IMR-90 (cell line): ENCODE results near the gene PCSK5. TPM values are rescaled to one million over a fixed set of nuclear protein-coding genes. Genes with fewer than 3 reads are reported as not detected.
A peak's percentile ranks its signal among the peaks of the same experiment; 100 is the strongest.

Experiments
- ATAC-seq: fragments of 200-7000 bp; cut with Tn5 transposase; 2 replicates; pipeline ENCODE4 v1.9.1; 2020; ENCODE audit warnings: low read depth, mild to moderate bottlenecking, moderate library complexity
- BruUV-seq: library from RNA; stranded (reverse); fragments of 400-500 nt; replicated peaks from 2 replicates; lab custom pipeline; 2021; lab: Mats Ljungman, UMichigan
- CTCF ChIA-PET: fragments of 300-600 bp; formaldehyde crosslinking; extraction: SDS; loops from one replicate; lab custom pipeline; 2021; ENCODE audit warnings: antibody characterized with exemption; lab: Yijun Ruan, JAX
- POLR2A ChIA-PET: fragments of 300-600 bp; sonication (Branson Sonifier 250); formaldehyde crosslinking; loops from one replicate; lab custom pipeline; 2022; ENCODE audit warnings: antibody characterized with exemption; ENCODE audit not compliant: unreplicated experiment; lab: Charles Lee
- DNase-seq: peaks from one replicate; pipeline ENCODE4 v3.0.0; 2013
- H2AFZ ChIP-seq: replicated peaks from 2 replicates; pipeline ENCODE3; 2013; ENCODE audit warnings: low read length, mild to moderate bottlenecking; ENCODE audit not compliant: poor library complexity
- H2AK5ac ChIP-seq: 2 replicates; pipeline ENCODE4 v1.6.1; 2013; ENCODE audit warnings: low read depth, low read length, inconsistent platforms
- H2AK9ac ChIP-seq: replicated peaks from 2 replicates; pipeline ENCODE3; 2013; ENCODE audit warnings: mild to moderate bottlenecking, low read depth, low read length, moderate library complexity; ENCODE audit not compliant: poor library complexity
- H2BK120ac ChIP-seq: 2 replicates; pipeline ENCODE4 v1.6.1; 2013; ENCODE audit warnings: low read depth, low read length, inconsistent platforms
- H2BK15ac ChIP-seq: 3 replicates; pipeline ENCODE4 v1.6.1; 2013; ENCODE audit warnings: low read depth, low read length, inconsistent platforms
- H2BK20ac ChIP-seq: 2 replicates; pipeline ENCODE4 v1.6.1; 2013; ENCODE audit warnings: low read depth, mild to moderate bottlenecking, inconsistent platforms, low read length, moderate library complexity
- H2BK5ac ChIP-seq: 2 replicates; pipeline ENCODE4 v1.6.1; 2013; ENCODE audit warnings: mild to moderate bottlenecking, low read depth, low read length, inconsistent platforms; ENCODE audit not compliant: poor library complexity, severe bottlenecking
- H3K14ac ChIP-seq: replicated peaks from 2 replicates; pipeline ENCODE4 v1.6.1; 2013; ENCODE audit warnings: low read depth, low read length, inconsistent platforms
- H3K18ac ChIP-seq: 2 replicates; pipeline ENCODE4 v1.6.1; 2013; ENCODE audit warnings: low read depth, low read length, control low read depth
- H3K23ac ChIP-seq: 2 replicates; pipeline ENCODE4 v1.6.1; 2013; ENCODE audit warnings: low read depth, low read length, inconsistent platforms
- H3K27ac ChIP-seq: 2 replicates; pipeline ENCODE4 v1.5.1; 2013; ENCODE audit warnings: mild to moderate bottlenecking, control low read depth, low read length; ENCODE audit not compliant: insufficient read depth
- H3K27me3 ChIP-seq: 2 replicates; pipeline ENCODE4 v1.6.1; 2013; ENCODE audit warnings: low read length; ENCODE audit not compliant: control insufficient read depth, insufficient read depth
- H3K36me3 ChIP-seq: 2 replicates; pipeline ENCODE4 v1.6.1; 2013; ENCODE audit warnings: low read length, mixed read lengths; ENCODE audit not compliant: control insufficient read depth, insufficient read depth
- H3K4ac ChIP-seq: 2 replicates; pipeline ENCODE4 v1.6.1; 2013; ENCODE audit warnings: low read depth, low read length, inconsistent platforms
- H3K4me1 ChIP-seq: 2 replicates; pipeline ENCODE4 v1.6.1; 2013; ENCODE audit warnings: low read length, mixed read lengths; ENCODE audit not compliant: control insufficient read depth, insufficient read depth
- H3K4me2 ChIP-seq: 2 replicates; pipeline ENCODE4 v1.6.1; 2013; ENCODE audit warnings: low read depth, mild to moderate bottlenecking, control low read depth, low read length, moderate library complexity
- H3K4me3 ChIP-seq: 2 replicates; pipeline ENCODE4 v1.5.1; 2013; ENCODE audit warnings: low read depth, mild to moderate bottlenecking, control low read depth, low read length, moderate library complexity; ENCODE audit not compliant: insufficient read depth
- H3K56ac ChIP-seq: 2 replicates; pipeline ENCODE4 v1.6.1; 2013; ENCODE audit warnings: low read length, inconsistent platforms; ENCODE audit not compliant: insufficient read depth; ENCODE audit errors: extremely low read depth
- H3K79me1 ChIP-seq, 2 experiments: 2 replicates each; pipeline ENCODE4 v1.6.1; 2013; ENCODE audit warnings: low read length in 2 of 2, inconsistent platforms in 1 of 2, low read depth in 1 of 2
- H3K9ac ChIP-seq: 2 replicates; pipeline ENCODE4 v1.6.1; 2013; ENCODE audit warnings: low read depth, low read length, control low read depth
- H3K9me1 ChIP-seq: 2 replicates; pipeline ENCODE4 v1.6.1; 2013; ENCODE audit warnings: low read length, inconsistent platforms; ENCODE audit not compliant: insufficient read depth
- H3K9me3 ChIP-seq: 2 replicates; pipeline ENCODE4 v1.6.1; 2013; ENCODE audit warnings: low read length; ENCODE audit not compliant: control insufficient read depth, insufficient read depth
- H4K20me1 ChIP-seq: 2 replicates; pipeline ENCODE4 v1.6.1; 2013; ENCODE audit warnings: low read length, inconsistent platforms; ENCODE audit not compliant: insufficient read depth
- H4K5ac ChIP-seq: 2 replicates; pipeline ENCODE4 v1.6.1; 2013; ENCODE audit warnings: mild to moderate bottlenecking, low read depth, low read length, control low read depth
- H4K8ac ChIP-seq, 2 experiments: 2 replicates each; pipeline ENCODE4 v1.6.1; 2013; ENCODE audit warnings: low read depth in 2 of 2, low read length in 2 of 2, control low read depth in 1 of 2, inconsistent platforms in 1 of 2
- H4K91ac ChIP-seq: 2 replicates; pipeline ENCODE4 v1.6.1; 2013; ENCODE audit warnings: low read depth, low read length, inconsistent platforms; ENCODE audit not compliant: insufficient read depth
- BHLHE40 ChIP-seq: fragments of 150-350 bp; IDR thresholded peaks from 2 replicates; pipeline ENCODE4 v1.6.1; 2016; ENCODE audit warnings: mild to moderate bottlenecking, low read depth, low read length
- CEBPB ChIP-seq: IDR thresholded peaks from 2 replicates; pipeline ENCODE4 v1.6.1; 2012; ENCODE audit warnings: low read depth, low read length, improper control_type of control experiment
- CHD1 ChIP-seq: IDR thresholded peaks from 2 replicates; pipeline ENCODE4 v1.6.1; 2012; ENCODE audit warnings: low read depth, low read length, improper control_type of control experiment
- FOS ChIP-seq: fragments of 150-350 bp; IDR thresholded peaks from 2 replicates; pipeline ENCODE4 v1.6.1; 2016; ENCODE audit warnings: low read depth, low read length
- MAFK ChIP-seq: IDR thresholded peaks from 2 replicates; pipeline ENCODE4 v1.6.1; 2012; ENCODE audit warnings: low read depth, low read length, improper control_type of control experiment
- MAZ ChIP-seq: IDR thresholded peaks from 2 replicates; pipeline ENCODE4 v1.6.1; 2012; ENCODE audit warnings: low read depth, mild to moderate bottlenecking, low read length, improper control_type of control experiment, moderate library complexity, borderline replicate concordance
- MXI1 ChIP-seq: IDR thresholded peaks from 2 replicates; pipeline ENCODE4 v1.6.1; 2012; ENCODE audit warnings: low read depth, mild to moderate bottlenecking, low read length, moderate library complexity, borderline replicate concordance
- NFE2L2 ChIP-seq: fragments of 150-350 bp; IDR thresholded peaks from 2 replicates; pipeline ENCODE4 v1.6.1; 2016; ENCODE audit warnings: low read depth, mild to moderate bottlenecking, low read length
- POLR2A ChIP-seq: IDR thresholded peaks from 2 replicates; pipeline ENCODE4 v1.6.1; 2012; ENCODE audit warnings: mild to moderate bottlenecking, low read depth, low read length
- RAD21 ChIP-seq: IDR thresholded peaks from 2 replicates; pipeline ENCODE4 v1.6.1; 2012; ENCODE audit warnings: low read length, improper control_type of control experiment
- RCOR1 ChIP-seq: IDR thresholded peaks from 2 replicates; pipeline ENCODE4 v1.6.1; 2012; ENCODE audit warnings: mild to moderate bottlenecking, low read length, improper control_type of control experiment; ENCODE audit not compliant: insufficient replicate concordance
- RFX5 ChIP-seq: IDR thresholded peaks from 2 replicates; pipeline ENCODE4 v1.8.0; 2012; ENCODE audit warnings: low read depth, mild to moderate bottlenecking, low read length, moderate library complexity
- SMC3 ChIP-seq: fragments of 150-350 bp; IDR thresholded peaks from 2 replicates; pipeline ENCODE4 v1.6.1; 2016; ENCODE audit warnings: low read depth, mild to moderate bottlenecking, antibody characterized with exemption, low read length, moderate library complexity
- whole genome bisulfite sequencing, 2 experiments: methylation state at CpG; one replicate each; pipeline versions ENCODE4 v1.1.5 to v1.1.7; 2013; ENCODE audit warnings: missing lambda C conversion rate in 2 of 2; ENCODE audit not compliant: insufficient read length in 1 of 2; ENCODE audit errors: extremely low coverage in 2 of 2; 5-methylcytosine and 5-hydroxymethylcytosine counted together
- dilution Hi-C: fragments of 300-500 bp; cut with HindIII; formaldehyde crosslinking; loops from one replicate; pipeline ENCODE4 v1.14.3; 2018; ENCODE audit warnings: low sequenced_read_pairs; ENCODE audit not compliant: unreplicated experiment
- in situ Hi-C: fragments of 300-500 bp; cut with MboI; formaldehyde crosslinking; loops from 3 replicates; pipeline ENCODE4 v1.14.3; 2019; ENCODE audit warnings: low sequenced_read_pairs, inconsistent platforms, mixed read lengths
- intact Hi-C: fragments of 100-400 bp; cut with micrococcal nuclease; formaldehyde crosslinking; loops from 2 replicates; pipeline ENCODE4 v1.10.0; 2022
- polyA plus RNA-seq, 3 experiments: library from polyadenylated mRNA; depleted of rRNA; stranded (reverse); fragments of >200 nt; gene quantifications; 2 replicates each; pipeline ENCODE4 v1.2.3, GENCODE V29; 2012; ENCODE audit warnings: low replicate concordance in 1 of 3
- total RNA-seq: library from RNA; depleted of rRNA; stranded (reverse); fragments of >200 nt; gene quantifications from 2 replicates; pipeline ENCODE4 v1.2.3, GENCODE V29; 2012
- TF ChIP-seq, protein P1 (sequence below): fragments of 150-350 bp; IDR thresholded peaks from 2 replicates; pipeline ENCODE4 v1.6.1; 2017; ENCODE audit warnings: mild to moderate bottlenecking, antibody characterized with exemption, low read length, low read depth
- TF ChIP-seq, protein P2 (sequence below): fragments of 150-350 bp; IDR thresholded peaks from 2 replicates; pipeline ENCODE4 v1.6.1; 2016; ENCODE audit warnings: low read depth, mild to moderate bottlenecking, low read length, moderate library complexity, borderline replicate concordance

PCSK5 gene
- total and polyA plus RNA-seq, 2 of the 4 experiments (the other 2 are of a cell fraction), result 1.5 to 3.0 TPM

DNA sequence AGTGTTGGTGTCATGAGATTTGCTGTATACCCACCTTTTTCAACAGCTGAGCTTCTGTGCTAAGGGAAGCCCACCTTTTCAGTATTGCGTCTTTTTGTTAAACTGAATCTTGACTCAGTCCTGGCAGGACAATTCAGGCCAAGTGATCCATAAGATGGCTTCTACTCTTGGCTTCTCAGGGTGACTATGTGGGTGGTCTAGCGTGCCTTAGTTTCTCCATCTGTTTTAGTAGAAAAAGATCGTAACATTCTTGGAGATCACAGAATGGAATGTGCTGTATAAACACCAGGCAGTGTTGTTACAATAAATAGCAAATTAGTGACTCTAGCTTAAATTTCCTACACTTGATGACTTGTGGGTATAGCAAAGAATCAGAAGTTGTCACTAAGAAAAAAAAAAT is 66.6 kb downstream of the PCSK5 start:
- Histone ChIP-seq H2BK20ac (no peak overlapping the region), H3K9me1 (no peaks in the 10 kb centered on the region), H3K4me2 (no peak overlapping the region), H3K14ac (no peak overlapping the region), H2BK120ac (no peak overlapping the region), H4K8ac (no peak overlapping the region), H2BK15ac (no peak overlapping the region), H3K56ac (no peak overlapping the region), H3K27me3 (no peaks in the 10 kb centered on the region), H3K27ac (no peak overlapping the region), H3K79me1 (no peaks in the 10 kb centered on the region), H2BK5ac (no peak overlapping the region), H4K5ac (no peak overlapping the region), H3K4ac (no peak overlapping the region), H3K23ac (no peak overlapping the region), H4K91ac (no peak overlapping the region), H4K20me1 (no peaks in the 10 kb centered on the region), H2AK9ac (no peak overlapping the region), H3K36me3 (no peaks in the 10 kb centered on the region), H3K4me3 (no peak overlapping the region), H3K9ac (no peak overlapping the region), H2AK5ac (no peak overlapping the region), H3K4me1 (peaks cover 3% of the 10 kb centered on the region; the same call in 1 of the 2 replicates), H3K18ac (no peak overlapping the region), H2AFZ (no peak overlapping the region), H3K9me3 (no peaks in the 10 kb centered on the region)
- POLR2A ChIA-PET, result no interaction called here
- intact Hi-C loops (no loop called here), in situ Hi-C loops (no loop called here), dilution Hi-C loops (no loop called here)
- no TSS peak for BruUV-seq
- no CpG with 5 or more reads among the region's 3 CpGs for WGBS, 2 experiments
- DNase-seq (no peak), ATAC-seq (peak; percentile 57)
- CTCF ChIA-PET, result no interaction called here
- no peak for TF ChIP-seq RAD21
- no peak for TF ChIP-seq CHD1
- no peak for TF ChIP-seq SMC3
- no peak for TF ChIP-seq NFE2L2
- TF ChIP-seq FOS, result no peak
- no peak for TF ChIP-seq POLR2A
- TF ChIP-seq RFX5, result no peak
- TF ChIP-seq, protein P1, sequence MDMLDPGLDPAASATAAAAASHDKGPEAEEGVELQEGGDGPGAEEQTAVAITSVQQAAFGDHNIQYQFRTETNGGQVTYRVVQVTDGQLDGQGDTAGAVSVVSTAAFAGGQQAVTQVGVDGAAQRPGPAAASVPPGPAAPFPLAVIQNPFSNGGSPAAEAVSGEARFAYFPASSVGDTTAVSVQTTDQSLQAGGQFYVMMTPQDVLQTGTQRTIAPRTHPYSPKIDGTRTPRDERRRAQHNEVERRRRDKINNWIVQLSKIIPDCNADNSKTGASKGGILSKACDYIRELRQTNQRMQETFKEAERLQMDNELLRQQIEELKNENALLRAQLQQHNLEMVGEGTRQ, result no peak
- TF ChIP-seq RCOR1, result no peak
- no peak for TF ChIP-seq MAZ
- no peak for TF ChIP-seq BHLHE40
- no peak for TF ChIP-seq MXI1
- no peak for TF ChIP-seq CEBPB
- TF ChIP-seq, protein P2, sequence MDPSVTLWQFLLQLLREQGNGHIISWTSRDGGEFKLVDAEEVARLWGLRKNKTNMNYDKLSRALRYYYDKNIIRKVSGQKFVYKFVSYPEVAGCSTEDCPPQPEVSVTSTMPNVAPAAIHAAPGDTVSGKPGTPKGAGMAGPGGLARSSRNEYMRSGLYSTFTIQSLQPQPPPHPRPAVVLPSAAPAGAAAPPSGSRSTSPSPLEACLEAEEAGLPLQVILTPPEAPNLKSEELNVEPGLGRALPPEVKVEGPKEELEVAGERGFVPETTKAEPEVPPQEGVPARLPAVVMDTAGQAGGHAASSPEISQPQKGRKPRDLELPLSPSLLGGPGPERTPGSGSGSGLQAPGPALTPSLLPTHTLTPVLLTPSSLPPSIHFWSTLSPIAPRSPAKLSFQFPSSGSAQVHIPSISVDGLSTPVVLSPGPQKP, result no peak
- no peak for TF ChIP-seq MAFK
